ENCODE data around the gene APBB1IP. TPM values are rescaled to one million over a fixed set of nuclear protein-coding genes. Genes with fewer than 3 reads are reported as not detected.
"Not testable (repeated sequence)": the region's sequence is repeated elsewhere in the genome, so short reads cannot be mapped to it uniquely, and the experiment has no call there.

APBB1IP gene
- total RNA-seq, 1 donor from 2014 or later: not detected

DNA sequence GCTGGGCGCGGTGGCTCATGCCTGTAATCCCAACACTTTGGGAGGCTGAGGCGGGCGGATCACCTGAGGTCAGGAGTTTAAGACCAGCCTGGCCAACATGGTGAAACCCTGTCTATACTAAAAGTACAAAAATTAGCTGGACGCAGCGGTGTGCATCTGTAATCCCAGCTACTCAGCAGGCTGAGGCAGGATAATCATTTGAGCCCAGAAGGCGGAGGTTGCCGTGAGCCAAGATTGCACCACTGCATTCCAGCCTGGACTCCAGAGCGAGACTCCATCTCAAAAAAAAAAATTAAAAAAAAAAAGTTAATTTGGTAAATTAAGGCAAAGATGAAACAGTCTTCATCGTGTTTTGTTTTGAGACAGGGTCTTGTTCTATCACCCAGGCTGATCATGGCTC lies 66.3 kb downstream of the APBB1IP start:
- not testable (repeated sequence) for DNase-seq (ENCODE audit: low read depth)

DNA sequence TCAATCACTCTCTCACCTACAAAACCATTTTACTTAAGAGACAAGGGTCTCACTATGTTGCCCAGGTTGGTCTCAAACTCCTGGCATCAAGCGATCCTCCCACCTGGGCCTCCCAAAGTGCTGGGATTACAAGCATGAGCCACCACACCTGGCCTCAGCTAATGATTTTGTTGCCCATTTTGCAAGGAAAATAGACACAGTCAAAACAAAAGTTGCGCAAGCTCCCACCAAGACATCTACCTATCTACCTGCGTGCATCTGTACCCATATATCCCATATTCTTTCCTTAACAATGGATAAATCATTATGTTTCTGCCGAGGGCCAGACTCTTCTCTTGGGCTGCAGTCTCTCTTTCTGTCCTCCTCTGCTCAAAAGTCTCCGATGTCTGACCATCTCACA lies 67.3 kb downstream of the APBB1IP start:
- DNase-seq (ENCODE audit: low read depth): no peak

DNA sequence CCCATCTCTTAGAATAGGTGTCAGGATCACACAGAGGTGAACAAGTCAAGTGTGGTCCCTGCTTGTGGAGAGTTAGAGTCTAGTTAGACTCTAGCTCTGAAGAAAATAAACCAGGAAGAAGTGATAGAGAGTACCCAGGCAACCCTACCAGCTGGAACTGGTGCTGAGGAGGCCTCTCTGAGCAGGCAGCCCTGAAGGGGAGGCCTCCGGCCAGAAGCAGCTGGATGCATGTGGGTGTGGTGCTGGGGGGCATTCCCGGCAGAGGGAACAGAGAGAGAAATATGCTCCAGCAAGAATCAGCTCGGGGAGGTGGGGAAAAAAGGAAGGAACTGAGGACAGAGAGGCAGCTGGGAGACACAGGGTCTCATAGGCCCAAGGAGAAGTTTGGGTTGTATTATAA lies 68.6 kb downstream of the APBB1IP start:
- no peak for DNase-seq (ENCODE audit: low read depth)

DNA sequence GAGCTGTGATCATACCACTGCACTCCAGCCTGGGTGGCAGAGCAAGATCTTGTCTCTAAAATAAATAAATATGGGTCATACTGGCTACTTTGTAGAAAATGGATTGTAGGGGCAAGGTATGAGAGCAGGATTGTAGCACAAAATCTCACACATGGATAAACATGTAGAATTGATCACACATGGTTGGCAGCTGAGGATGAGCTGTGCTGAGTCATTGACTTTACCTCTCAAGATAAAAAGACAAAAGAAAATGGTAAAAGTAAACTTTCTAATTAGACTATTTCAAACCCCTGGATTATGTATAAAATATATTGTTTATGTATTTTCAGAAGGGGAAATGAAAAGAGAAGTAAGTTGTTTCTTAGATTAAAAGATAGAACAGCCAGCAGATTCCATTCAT lies 69.3 kb downstream of the APBB1IP start:
- no peak for DNase-seq (ENCODE audit: low read depth)

DNA sequence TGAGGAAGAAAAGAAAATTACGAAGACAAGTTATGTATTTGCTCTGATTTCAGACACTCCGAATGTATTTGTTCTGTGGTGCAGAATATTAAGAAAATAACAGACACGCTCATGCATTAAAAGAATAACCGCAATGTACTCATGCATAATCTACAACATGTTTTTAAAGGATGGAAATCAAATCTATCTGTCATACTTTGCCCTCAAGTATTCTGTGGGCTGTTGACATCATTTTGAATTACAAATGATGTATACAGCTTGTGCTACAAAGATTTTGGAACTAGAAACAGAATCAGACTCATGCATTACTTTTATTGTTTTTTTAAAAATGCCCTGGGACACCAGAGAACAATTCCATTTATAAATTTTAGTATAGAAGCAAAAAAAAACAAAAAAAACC lies 69.9 kb downstream of the APBB1IP start:
- DNase-seq (ENCODE audit: low read depth): no peak

DNA sequence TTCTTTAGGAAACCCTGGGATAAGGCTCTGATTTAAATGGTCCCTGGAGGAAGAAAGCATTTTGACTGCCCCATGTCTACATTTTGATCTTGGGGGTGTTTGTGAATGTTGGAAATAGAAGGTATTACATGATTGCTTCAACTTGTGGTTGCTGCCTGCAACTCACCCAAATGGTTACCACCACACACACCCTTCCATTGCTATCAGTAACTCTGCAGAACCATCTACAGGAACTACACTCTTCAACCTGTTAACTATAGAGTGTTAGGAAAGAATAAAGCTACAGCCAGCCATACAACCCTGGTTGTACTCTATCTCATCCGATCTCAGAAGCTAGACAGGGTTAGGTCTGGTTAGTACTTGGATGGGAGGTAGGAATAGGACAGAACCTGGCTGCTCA lies 71.2 kb downstream of the APBB1IP start:
- no peak for DNase-seq (ENCODE audit: low read depth)

DNA sequence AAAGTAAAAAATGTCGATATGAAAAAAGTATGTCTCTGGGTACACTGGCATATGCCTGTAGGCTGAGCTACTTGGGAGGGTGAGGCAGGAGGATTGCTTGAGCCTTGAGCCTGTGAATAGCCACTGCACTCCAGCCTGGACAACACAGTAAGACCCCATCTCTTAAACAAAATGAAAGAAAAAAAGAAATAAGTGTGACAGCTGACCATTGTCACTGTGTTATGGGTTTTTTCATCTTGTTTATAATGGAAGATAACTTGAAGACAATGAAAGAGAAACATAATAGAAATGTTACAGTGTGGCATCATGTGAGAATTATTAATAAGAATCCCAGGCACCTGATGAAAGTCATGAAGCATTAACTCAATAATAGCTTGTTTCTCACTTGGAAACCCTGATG lies 75.0 kb downstream of the APBB1IP start:
- DNase-seq (ENCODE audit: low read depth): no peak

DNA sequence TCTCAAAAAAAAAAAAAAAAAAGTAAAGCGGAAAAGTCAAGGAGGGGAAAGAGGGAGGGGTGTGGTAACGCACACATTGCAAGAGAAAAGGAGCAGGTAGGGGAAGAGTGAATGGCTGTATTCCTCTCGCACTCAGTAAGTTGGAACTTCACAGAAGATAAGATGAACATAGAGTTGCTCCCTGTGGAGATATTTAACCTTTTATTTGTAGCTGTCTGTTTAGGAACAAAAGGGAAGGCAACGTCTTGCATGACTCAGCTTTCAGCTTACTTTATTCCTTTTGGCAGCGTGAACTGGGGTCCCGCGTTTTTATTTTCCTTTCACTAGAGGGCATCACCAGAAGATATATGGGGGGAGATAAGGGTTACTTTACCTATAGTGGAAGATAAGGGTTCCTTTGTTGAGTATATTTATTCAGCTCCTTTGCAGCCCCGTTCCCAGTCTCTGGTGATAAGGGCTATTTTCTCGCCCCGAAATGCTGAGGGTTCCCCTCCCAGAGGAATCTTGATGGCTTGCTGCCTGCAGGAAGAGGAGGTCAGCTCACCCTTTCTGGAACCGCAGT lies 78.5 kb downstream of the APBB1IP start:
- no peak for DNase-seq (ENCODE audit: low read depth)

DNA sequence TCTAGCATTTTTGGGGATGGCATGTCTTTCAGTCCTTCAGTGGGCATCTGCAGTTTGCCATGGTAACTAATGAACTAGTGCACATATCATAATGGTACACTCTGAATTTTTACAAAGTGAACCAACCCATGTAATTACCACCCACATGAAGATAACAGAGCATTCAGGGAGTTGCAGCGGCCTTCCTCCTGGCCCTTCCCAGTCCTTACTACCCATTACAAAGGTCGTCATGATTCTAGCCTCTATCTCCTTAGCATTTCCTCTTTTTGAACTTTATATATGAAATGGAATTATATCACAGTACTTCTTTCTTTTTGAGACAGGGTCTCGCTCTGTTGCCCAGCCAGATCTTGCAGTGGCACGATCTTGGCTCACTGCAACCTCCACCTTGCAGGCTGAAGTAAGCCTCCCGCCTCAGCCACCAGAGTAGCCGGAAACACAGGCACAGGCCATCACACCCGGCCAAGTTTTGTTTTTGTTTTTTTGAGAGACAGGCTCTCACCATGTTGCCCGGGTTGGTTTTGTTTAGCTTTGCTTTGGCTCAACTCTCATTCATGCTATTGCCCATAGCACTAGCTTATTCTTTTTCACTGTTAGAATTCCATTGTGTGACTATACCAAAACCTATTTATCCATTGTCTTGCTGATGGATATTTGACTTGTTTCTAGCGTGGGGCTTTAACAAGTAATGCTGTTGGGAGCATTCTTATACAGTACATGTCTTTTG lies 79.2 kb downstream of the APBB1IP start:
- DNase-seq (ENCODE audit: low read depth): no peak

DNA sequence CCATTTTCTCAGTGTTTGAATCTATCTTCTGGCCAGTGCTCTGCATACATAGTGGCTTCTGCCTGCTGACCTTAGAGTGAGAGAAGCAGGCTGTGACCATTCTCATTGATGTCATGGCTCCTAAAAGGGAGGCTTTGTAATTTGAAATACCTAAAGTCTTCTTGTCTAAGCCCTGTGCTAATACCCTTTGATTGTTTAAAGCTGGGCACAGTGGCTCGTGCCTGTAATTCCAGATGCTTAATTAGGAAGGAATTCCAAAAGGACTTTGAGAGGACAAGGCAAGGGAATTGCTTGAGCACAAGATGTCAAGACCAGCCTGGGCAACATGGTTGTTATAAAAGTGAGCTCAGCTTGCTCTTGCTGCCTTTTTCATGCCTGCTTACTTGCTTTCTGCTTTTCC lies 81.7 kb downstream of the APBB1IP start:
- no peak for DNase-seq (ENCODE audit: low read depth)

DNA sequence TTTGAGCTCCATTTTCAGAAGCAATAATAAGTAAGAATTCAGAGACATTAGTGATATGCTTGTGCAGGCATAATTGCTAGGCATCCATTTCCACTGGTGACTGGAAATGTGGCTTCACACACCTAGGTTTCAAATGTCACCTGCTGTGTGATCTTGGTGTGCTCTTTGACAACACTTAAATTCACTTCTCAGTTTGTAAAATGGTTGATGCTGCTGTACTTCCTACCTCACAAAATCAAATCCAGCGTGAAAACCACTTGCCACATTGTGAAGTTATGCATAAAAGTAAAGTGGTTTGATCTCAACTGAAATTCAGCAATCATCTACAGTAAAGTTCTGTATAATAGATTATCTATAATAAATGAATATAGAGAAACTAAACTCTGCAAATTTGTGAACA lies 82.4 kb downstream of the APBB1IP start:
- no peak for DNase-seq (ENCODE audit: low read depth)

DNA sequence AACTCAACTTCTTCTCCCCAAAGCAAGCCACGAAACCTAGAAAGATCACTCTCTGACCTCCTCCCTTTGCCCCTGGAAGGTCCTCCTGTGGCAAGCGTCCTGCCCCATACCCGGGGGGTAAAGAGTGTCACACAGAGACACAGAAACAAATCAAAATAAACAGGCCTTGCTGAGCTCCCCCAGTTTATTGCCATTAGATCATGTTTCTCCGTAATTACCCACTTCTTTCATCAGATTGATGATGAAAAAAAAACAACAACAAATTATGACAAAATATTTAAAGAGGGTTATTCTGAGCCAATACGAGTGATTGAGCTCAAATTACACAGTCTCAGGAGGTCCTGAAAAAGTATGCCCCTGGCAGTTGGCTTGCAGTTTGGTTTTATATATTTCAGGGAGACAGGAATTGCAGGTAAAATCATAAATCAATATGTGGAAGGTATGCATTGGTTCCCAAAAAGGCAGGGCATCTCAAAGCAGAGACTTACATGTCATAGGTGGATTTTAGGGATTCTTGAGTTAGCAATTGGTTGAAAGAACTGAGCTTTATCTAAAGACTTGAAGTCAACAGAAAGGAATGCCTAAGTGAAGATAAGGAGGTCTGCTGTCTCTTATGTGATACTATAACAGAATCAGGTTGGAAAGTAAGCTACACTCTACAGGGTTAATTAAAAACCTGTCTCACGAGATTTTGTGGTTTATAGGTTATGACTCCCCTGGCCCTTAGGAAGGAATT lies 86.2 kb downstream of the APBB1IP start:
- no peak for DNase-seq (ENCODE audit: low read depth)

DNA sequence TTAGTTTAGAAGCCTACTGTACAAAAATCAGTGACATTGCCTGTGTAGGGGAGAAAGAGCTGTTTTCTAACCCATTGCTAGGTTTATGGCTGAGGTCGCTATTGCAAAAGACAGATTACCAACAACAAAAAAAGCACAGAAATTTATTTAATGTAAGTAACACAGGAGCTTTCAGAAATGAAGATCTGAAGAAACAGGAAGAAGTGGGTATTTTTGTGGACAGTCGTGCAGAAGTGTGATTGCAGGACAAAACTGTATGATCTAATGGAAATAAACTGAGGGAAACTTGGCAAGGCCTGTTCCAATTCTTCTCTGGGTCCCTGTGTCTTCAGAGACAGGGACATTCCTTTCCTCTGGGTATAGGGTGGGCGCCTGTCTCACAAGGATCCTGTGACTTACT lies 87.4 kb downstream of the APBB1IP start:
- no peak for DNase-seq (ENCODE audit: low read depth)

DNA sequence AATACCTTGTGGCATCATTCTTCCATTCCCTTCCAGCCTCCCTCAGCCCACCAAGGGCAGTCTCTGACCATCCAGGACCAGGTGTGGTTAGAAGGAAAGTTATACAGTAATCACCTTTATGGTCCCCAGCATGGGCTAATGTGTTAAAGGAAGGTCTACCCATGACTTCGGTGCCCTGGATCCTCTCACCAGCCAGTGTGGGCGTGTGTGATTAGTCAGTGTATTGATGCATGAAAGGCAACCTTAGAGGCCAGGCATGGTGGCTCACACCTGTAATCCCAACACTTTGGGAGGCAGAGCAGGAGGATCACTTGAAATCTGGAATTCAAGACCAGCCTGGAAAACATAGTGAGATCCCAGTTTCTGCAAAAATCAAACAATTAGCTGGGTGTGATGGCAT lies 88.9 kb downstream of the APBB1IP start:
- DNase-seq (ENCODE audit: low read depth): no peak

DNA sequence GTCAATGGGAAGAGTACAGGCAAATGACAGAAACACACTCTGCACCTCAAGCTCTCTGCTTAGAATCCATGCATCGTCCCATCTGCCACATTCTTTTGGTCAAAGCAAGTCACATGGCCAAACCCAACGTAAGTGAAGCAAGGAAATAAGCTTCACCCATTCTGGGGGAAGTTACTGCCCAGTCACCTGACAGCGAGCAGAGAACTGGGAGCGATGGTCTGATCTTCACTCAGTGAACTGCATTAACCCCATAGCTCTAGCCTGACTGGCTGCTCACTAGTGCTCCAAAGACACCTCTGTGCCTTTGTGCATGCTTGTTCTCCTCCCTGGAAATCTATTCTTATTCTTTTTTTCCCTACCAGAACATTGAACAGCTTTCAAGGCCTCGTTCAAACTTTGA lies 89.9 kb downstream of the APBB1IP start:
- DNase-seq (ENCODE audit: low read depth): no peak

DNA sequence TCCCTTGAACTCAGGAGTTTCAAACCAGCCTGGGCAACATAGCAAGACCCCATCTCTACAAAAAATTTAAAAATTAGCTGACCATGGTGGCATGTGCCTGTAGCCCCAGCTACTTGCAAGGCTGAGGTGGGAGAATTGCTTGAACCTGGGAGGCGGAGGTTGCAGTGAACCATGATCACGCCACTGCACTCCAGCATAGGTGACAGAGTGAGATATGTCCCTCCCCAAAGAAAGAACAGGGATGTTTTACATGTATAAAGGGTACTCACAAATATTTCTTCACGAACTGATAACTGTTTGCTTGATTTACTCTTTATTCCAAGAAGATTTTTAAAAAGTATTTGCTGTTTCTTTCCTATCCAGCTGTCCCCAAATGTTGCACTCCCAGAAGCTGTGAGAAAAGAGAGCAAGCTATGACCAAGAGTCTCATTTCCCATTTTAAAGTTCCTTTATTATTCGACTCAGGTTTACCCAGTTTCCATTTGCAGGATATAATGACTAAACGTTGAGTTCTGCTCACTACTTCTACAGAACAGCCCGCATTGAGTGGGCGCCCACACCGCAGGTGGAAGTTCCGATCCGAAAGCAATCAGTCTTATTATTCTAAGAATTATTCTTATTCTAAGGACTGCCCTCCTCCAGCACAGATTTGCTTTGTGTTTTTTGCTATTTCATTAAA lies 90.7 kb downstream of the APBB1IP start:
- no peak for DNase-seq (ENCODE audit: low read depth)

DNA sequence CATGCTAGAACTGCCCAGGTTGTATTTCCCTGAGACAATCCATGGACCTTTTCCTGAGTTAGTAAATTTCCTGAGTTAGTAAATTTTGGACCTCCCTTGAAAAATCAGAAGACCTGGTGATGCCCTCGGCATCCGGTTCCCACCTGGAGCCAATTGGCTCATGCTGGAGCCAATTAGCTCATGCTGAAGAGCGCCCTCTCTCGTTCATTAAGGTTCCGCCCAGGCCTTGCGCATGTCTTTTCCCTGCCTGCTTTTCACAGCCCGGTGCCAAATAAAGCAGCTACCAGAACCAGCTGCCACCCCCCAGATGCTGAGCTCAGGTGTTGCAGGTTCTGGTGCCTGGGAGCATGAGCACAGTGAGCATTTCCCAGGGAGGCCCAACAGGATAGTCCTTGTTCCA lies 96.2 kb downstream of the APBB1IP start:
- DNase-seq (ENCODE audit: low read depth): no peak

DNA sequence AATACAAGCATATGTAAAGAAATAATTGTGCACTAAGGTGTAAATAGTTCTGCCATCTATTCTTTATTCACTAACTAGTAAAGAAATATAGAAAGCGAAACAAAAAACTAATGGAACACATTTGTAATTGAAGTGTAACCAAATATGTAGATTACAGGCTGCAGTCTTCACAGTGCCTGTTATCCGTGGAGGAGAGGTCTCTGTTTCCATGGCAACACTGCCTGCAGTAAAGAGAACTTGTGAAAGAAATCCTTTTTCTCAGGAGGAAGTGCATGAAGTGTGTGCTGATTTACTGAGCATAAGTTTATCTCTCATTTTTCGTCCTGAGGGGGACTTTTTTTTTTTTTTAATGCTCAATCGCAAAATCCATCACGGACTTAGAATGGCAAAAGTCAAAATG lies 102.5 kb downstream of the APBB1IP start:
- DNase-seq (ENCODE audit: low read depth): no peak

DNA sequence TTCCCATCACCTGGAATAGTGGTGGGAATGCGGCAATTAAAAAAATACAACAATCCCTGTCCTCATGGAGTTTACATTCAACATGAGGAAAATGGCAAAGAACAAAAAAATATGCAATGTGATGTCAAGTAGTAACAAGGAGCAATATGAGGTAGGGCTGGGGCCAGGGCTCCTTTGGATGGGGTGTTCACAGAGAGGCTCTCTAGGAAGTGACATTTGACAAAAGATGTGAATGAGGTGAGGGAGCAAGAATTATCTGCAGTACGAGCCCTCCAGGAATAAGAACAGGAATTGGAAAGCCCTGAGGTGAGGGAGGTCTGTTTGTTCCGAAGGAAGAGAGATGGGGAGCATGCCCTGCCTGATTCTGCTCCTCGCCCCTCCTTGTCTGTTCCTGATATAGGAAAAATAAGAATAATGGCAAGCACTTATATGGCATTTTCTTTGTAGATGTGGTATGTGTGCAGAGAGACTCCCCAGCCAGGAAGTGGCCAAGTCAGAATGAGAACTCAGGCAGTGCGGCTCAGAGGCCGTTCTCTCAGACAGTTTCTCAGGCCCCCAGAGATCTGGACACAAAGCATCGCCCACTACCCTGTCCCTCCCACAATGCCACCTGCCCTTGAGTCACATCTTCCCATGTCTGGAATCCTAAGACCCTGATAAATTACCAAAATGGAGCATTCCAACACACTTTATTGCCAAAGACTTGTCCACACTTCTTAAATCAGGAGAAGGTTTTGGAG lies 105.6 kb downstream of the APBB1IP start:
- DNase-seq (ENCODE audit: low read depth): no peak

DNA sequence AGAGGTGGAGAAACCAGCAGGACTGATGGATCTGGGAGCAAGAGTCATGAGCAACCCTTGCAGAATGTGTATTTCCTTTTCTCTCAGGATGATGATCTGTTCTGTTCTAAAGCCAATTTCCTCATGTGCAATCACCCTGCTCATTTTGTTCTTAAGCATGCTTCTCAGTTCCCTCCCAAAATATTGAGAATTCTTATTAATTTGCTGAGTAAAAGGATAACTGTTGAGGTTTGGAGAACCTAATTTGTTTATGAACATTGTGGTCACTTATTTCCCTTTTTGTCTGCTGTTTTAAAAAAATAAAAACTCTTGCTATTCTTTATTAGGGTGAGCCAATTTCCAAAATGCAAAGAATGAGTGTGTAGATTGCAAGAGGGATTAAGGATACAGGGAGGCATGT lies 106.8 kb downstream of the APBB1IP start:
- DNase-seq (ENCODE audit: low read depth): no peak

DNA sequence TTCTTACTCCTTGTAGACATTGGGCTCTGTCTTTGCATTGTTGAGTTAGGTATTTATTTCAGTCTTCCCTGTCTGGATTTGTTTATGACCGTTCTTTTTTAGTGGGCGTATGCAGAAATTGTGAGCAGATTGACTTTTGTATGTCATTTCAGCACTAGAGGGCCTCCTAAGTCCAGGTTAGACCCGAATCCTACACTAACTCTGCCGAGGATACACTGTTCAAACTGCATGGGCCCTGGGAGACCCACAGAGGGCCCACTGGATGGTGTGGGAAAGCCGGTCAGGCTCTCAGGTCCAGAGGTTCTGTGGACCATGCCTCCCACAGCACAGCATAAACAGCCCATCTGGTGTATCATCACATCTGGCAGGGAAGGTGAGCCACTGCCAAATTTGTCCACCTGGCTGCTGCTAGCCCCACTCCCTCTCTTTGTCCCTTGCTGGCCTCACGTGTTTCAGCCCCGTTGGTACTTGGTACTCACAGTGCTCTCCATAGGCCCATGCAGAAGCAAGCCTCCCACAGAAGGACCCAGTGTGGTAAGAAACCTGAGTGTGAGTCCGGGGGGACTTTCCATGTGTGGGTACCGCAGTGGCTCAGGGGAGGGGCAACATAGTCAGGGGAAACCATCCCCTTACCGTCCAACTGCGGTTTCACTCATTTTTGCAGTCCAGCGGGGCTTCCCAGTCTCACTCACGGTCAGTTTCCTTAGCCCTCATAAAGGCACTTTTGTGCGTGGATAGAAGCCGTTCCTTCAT lies 112.8 kb downstream of the APBB1IP start:
- DNase-seq (ENCODE audit: low read depth): no peak

Data from myocyte (in vitro differentiated cells).